ENCODE results near the gene C1orf159.
"Not testable (repeated sequence)": the region's sequence is repeated elsewhere in the genome, so short reads cannot be mapped to it uniquely, and the experiment has no call there.

Gene C1orf159

DNA sequence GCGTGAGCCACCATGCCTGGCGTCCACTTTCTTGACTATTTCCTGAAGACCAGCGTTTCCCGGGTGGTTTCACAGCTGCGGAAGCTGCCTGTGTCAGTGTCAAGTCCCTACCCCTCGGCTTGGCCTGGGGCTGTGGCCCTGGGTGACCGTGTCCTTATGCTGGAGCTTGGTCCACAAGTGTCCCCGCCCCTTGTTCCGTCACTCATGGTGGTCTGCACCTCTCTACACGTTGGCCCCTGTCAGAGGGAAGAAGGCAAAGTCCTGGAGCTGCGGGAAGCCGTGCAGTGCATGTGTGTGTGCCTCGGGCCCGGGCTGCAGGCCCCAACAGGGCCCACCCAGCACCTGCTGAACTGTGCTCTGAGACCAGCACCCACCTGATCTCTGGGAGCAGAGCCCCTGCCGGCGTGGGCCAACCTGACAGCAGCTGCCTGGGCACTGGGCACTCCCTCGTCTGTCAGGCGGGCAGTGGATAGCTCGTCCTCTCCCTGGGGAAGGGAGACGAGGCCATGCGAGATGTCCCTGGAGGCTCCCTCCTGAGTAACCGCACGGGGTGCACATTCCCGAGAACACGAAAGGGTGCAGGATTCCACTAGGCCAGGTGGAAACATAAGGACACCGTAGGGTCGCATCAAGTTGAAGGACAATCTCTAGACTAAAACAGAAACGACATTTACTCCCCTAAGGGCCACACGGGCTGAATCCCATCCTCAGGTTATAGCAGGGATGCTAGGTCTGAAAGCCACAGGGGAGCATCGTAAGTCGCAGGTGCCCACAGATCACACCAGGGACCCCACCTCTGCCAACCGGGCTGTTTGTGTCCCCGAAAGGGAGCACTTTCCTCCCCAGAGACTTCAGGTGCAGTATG lies 2.4 kb upstream of the C1orf159 start:
- no peak for DNase-seq (ENCODE audit: low spot score)

- no peak for DNase-seq (ENCODE audit: low spot score)
Measured at GRCh38 chr1:1117469-1117831, 1.6 kb upstream of the C1orf159 start.

DNA sequence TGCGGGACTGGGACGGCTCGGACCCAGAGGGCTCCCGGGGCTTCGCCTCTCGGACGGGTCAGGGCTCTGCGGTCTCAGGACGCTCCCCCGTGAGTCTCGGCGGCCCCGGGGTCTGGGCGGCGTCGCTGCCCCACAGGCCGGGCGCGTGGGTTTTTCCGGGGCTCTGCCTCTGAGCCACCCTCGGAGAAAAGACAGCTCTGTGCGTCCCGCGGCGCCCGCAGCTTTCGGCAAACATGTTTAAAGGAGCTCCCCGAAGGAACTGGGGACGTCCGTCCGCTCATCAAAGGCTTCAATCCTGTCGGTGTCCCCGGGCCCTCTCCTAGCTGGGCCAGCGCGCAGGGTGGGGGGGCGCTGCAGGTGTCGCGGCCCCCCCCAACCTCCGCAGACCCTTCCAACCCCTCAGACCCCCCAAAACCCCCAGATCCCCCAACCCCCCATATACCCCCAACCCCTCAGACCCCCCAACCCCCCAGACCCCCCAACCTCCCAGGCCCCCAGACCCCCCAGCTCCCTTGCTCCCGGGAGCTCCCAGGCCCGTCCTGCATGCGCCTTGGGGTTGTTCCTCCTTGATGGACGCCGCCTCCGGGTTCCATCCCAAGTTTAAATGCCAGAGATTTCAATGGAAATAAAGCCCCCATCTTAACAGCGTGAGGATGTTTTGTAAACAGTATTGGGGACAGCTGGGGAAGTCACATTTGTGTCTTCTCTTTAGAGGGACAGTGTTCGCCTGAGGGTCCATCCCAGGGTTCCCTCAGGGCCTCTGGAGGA lies 996 bp upstream of the C1orf159 start:
- DNase-seq (ENCODE audit: low spot score), result no peak

GRCh38 chr1:1115136-1115785 lies 628 bp downstream of the C1orf159 start:
- DNase-seq (ENCODE audit: low spot score), result no peak

GRCh38 chr1:1114431-1114830 lies 1.5 kb downstream of the C1orf159 start:
- DNase-seq (ENCODE audit: low spot score), result no peak

DNA sequence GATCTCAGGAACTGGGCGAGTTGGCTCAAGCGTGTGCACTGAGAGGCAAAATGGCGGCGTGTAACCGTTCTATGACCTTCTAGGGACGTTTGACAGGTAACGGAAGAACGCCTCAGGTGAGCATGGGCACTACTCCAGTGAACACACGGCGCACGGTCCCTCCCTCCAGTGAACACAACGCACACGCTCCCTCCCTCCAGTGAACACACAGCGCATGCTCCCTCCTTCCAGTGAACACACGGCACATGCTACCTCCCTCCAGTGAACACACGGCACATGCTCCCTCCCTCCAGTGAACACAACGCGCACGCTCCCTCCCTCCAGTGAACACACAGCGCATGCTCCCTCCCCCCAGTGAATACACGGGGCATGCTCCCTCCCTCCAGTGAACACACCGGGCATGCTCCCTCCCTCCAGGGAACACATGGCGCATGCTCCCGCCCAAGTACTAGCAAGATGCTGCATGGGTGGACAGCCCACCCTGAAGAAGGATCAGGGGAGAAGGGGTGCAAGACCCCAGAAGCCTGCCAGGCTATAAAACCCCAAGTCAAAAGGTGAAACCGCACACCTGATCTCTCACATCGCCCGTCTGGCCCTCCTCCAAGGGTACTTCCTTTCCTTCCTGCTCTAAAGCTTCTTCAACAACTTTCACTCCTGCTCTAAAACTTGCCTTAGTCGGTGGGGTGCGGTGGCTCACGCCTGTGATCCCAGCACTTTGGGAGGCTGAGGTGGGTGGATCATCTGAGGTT lies 3.5 kb downstream of the C1orf159 start:
- DNase-seq (ENCODE audit: low spot score), result no peak

GRCh38 chr1:1111516-1112236 lies 4.2 kb downstream of the C1orf159 start:
- no peak for DNase-seq (ENCODE audit: low spot score)

DNA sequence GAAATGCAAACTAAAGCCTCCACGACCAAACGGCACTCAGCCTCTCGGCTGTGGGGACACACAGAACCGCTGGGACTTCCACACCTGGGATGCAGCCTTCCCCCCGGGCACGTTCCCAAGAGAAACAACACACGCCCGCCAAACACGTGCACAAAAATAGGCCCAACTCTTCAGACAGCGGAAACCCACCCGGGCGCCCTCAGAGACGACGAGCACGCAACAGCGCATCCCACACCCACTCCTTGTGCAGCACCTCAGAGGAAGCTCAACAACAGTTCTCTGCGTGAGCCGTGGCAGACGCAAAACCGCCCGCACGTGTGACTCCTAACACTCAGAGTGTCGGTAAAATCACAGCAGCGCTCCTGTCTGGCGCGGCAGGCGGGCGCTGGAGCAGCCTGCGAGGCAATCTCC lies 5.3 kb downstream of the C1orf159 start:
- no peak for DNase-seq (ENCODE audit: low spot score)

DNA sequence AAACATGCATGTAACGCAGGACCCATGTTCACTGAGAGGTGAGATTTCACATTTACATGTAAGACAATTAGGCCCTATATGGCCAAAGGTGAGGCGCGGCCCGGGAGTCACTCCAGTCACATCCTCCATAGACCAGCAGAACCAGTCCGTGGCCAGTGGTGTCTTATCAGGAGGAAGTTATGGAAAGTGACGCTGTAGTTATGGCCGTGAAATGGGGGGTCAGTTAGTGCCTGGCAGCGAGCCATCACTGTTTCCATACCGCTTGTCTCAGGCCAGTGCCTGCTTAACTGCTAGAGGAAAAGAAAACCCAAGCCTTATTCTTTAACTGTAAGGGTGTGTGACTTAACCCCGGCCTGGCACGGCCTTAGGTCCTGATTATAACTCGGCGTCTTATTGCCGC lies 6.1 kb downstream of the C1orf159 start:
- no peak for DNase-seq (ENCODE audit: low spot score)

- no peak for DNase-seq (ENCODE audit: low spot score)
Measured at GRCh38 chr1:1106510-1107221, 9.2 kb downstream of the C1orf159 start.

GRCh38 chr1:1104152-1104551 lies 11.7 kb downstream of the C1orf159 start:
- DNase-seq (ENCODE audit: low spot score), result not testable (repeated sequence)

DNA sequence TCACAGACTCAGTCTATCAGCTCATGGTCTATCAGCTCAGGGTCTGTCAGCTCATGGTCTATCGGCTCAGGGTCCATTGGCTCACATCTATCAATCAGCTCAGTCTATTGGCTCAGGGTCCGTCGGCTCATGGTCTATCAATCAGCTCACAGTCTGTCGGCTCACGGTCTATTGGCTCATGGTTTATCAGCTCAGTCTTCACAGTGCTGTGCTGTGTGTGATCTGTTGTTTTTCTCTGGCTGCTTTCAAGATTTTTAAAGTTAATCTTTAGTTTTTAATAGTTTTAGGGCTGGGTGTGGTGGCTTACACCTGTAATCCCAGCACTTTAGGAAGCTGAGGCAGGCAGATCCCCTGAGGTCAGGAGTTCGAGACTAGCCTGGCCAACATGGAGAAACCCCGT lies 14.4 kb downstream of the C1orf159 start:
- no peak for DNase-seq (ENCODE audit: low spot score)

DNA sequence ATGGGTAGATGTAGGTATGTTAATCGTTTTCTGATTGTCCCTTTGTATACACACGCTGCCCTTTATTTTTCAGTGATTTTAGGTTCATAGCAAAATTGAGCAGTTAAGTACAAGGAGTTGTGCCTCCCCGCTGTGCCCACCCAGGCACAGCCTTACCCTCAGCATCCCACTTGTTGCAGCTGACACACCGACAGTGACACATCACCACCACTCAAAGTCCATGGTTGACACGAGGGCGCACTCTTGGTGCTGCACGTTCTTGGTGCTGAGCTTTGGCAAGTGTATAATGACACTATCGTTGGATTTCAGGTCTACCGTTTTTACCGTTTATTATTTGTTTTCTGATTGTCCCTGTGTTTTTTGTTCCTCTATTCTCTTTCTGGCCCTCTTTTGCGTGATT lies 15.6 kb downstream of the C1orf159 start:
- no peak for DNase-seq (ENCODE audit: low spot score)

DNA sequence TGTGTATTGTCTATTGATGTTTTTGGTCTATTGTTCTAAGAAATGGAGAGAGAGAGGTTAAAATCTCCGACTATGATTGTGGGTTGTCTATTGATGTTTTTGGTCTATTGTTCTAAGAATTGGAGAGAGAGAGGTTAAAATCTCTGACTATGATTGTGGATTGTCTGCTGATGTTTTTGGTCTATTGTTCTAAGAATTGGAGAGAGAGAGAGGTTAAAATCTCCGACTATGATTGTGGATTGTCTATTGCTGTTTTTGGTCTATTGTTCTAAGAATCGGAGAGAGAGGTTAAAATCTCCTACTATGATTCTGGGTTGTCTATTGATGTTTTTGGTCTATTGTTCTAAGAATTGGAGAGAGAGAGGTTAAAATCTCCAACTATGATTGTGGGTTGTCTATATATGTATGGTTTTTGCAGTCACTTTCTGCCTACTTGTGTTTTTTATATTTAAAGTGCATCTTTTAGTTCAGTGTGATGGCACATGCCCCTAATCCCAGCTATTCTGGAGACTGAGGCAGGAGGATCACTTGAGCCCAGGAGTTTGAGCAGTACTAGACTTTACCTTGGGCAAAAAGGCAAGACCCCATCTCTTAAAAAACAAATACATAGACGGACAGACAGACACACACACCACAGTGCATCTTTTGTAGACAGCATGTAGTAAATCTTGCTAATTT lies 16.2 kb downstream of the C1orf159 start:
- no peak for DNase-seq (ENCODE audit: low spot score)

DNA sequence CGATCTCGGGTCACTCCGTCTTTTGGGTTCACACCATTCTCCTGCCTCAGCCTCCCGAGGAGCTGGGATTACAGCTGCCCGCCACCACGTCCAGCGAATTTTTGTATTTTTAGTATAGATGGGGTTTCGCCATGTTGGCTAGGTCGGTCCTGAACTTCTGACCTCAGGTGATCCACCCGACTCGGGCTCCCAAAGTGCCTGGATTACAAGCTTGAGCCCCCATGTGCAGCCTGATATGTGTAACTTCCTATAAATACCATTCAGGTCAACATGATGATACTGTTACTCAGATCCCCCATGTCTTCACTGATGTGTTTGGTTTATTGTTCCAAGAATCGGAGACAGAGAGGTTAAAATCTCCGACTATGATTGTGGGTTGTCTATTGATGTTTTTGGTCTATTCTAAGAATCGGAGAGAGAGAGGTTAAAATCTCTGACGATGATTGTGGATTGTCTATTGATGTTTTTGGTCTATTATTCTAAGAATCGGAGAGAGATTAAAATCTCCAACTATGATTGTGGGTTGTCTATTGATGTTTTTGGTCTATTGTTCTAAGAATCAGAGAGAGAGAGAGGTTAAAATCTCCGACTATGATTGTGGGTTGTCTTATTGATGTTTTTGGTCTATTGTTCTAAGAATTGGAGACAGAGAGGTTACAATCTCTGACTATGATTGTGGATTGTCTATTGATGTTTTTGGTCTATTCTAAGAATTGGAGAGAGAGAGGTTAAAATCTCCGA lies 17.0 kb downstream of the C1orf159 start:
- DNase-seq (ENCODE audit: low spot score), result no peak

GRCh38 chr1:1096136-1096535 lies 19.8 kb downstream of the C1orf159 start:
- DNase-seq (ENCODE audit: low spot score), result not testable (repeated sequence)

DNA sequence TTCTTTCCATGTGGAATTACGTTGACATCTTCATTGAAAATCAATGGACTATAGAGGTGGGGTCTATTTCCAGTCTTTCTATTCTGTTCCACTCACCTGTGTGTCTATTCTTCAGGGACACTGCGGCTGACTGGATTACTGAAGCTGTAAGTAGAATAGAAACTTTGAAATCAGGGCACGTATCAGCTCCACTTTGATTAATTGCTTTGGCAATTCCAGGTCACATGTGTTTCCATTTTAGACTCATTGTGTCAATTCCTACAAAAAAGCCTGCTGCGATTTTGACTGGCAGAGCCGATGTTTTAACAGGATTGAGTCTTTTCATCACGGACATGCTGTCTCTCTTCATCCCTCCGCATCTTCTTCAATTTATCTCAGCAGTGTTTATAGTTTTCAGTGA lies 20.9 kb downstream of the C1orf159 start:
- DNase-seq (ENCODE audit: low spot score), result peak; percentile 63

GRCh38 chr1:1093610-1093943 lies 22.3 kb downstream of the C1orf159 start:
- DNase-seq (ENCODE audit: low spot score), result no peak

DNA sequence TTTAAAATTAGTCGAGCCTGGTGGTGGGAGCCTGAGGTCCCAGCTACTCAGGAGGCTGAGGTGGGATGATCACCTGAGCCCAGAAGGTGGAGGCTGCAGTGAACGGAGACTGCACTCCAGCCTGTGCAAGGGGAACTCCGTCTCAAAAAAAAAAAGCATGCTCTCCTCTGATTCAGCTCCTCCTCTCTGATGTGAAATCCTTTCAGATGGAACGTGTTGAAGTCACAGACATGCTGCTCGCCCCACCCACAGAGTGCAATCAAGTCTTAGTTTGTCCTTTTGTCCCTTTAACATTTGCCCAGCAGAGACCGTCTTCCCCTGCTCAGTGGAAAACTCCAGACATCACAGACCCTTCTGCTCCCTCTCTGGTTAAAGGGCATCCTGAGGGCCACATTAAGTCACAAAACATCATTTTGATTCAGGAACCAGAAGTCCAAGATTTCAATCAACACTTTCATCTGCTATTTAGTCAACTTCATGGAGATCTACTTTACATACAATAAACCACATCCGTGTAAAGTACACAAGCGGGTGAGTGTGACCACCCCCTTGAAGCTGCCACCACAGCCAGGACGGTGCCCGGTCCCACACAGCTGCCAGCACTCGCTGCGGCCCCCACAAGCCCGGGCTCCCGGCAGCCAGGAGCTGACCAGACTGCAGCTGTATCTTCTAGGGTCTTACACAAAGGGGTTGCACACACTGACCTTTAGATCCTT lies 22.8 kb downstream of the C1orf159 start:
- DNase-seq (ENCODE audit: low spot score), result no peak

All from putamen (tissue), 1 donor.